Heart left ventricle (tissue), 13 donors: ENCODE results near the gene MRPL43.

Experiments
- CTCF ChIP-seq, 12 donors: fragments of 200-600 bp; sonication (generic) in 4 of 12; IDR thresholded peaks; one replicate each; pipeline versions ENCODE4 v1.5.0 to v1.8.0; 2018 to 2022; ENCODE audit warnings: antibody characterized with exemption in 12 of 12, mild to moderate bottlenecking in 5 of 12
- POLR2A ChIP-seq, 2 donors: fragments of 450-650 bp; IDR thresholded peaks; one replicate each; pipeline ENCODE4 v1.6.1; 2017; ENCODE audit warnings: antibody characterized with exemption in 2 of 2, mild to moderate bottlenecking in 2 of 2, moderate library complexity in 2 of 2
- donor health status: ischemic (EF 13 %, LVEDD 7.1; RV severe dilation, severe dysfunction).
- donor health status: DM: no; HTN: yes; CAD: no.
- donor health status: DM: no; HTN: no; CAD: no.
- donor health status: ischemic (EF 25% LVEDD 6.9; RV normal size, moderate dysfunction).
- donor health status: ischemic (EF 25% LVEDD 5.7; RV mildly dilated, moderate dysfunction).
- donor health status: ischemic (EF 35%, LVEDD 5.7; RV mildly dilated, moderate dysfunction).
- donor health status: nonischemic (EF 11% LVEDD 7.7; RV severe dilation, severe dysfunction).
- donor health status: DM: yes; HTN: yes; CAD: no.
- donor health status: PGD.
- donor health status: ischemic (EF 29% LVEDD 5.4; RV normal size, mild dysfunction).
- donor health status: nonischemic (EF 23%, LVEDD 6.1; RV moderate dilation, normal function).

GRCh38 chr10:101018600-101019439 lies 31.5 kb upstream of the MRPL43 start:
- TF ChIP-seq POLR2A (IDR thresholded peaks at IDR 0.05): no peak
- TF ChIP-seq CTCF (IDR thresholded peaks at IDR 0.05): peak; percentile 56 to 86 (median 72)
